Measurements from ENCODE around the gene ADAMTS17. TPM values are rescaled to one million over a fixed set of nuclear protein-coding genes. Genes with fewer than 3 reads are reported as not detected.

Gene ADAMTS17
- total RNA-seq, 4 donors from 2014 or later, result 6.0 to 17.6 (median 8.2) TPM

- no peak for TF ChIP-seq POLR2A (IDR thresholded peaks at IDR 0.05)
- TF ChIP-seq EP300 (IDR thresholded peaks at IDR 0.05; ENCODE audit: low read depth), result no peak
- no peak for TF ChIP-seq CTCF (IDR thresholded peaks at IDR 0.05)
- no peak for TF ChIP-seq POLR2AphosphoS5 (IDR thresholded peaks at IDR 0.05)
- Histone ChIP-seq H3K4me3 (no peak overlapping the region), H3K9me3 (no peaks in the 10 kb centered on the region), H3K27me3 (no peaks in the 10 kb centered on the region), H3K4me1 (peaks cover 7 to 38% (median 12%) of the 10 kb centered on the region in 4 donors), H3K36me3 (no peaks in the 10 kb centered on the region), H3K27ac (no peak overlapping the region)
- no peak for DNase-seq
- WGBS, 2 donors (ENCODE audit: low coverage in 1 of 2), result 67 to 87% methylated on average over 1 to 13 of the region's 13 CpGs
- in situ Hi-C loops (cut with MboI; ENCODE audit: low pct_ligation_motif_present in 1 of 4, low pct_unique_long_range_greater_than_20kb in 1 of 4, low sequenced_read_pairs in 3 of 4), result no loop called here
- intact Hi-C loops (cut with DNase I; ENCODE audit: low total_unique reads), result no loop called here
These were observed 126.5 kb downstream of the ADAMTS17 start for GRCh38 chr15:100215031-100215842.

- no peaks in the 10 kb centered on the region for H3K36me3 ChIP-seq
- intact Hi-C loops (cut with DNase I; ENCODE audit: low total_unique reads), result no loop called here
- TF ChIP-seq POLR2AphosphoS5 (IDR thresholded peaks at IDR 0.05) (peak in 1 of 3 donors; percentile 34), CTCF (IDR thresholded peaks at IDR 0.05) (no peak)
- peak; percentile 74 for DNase-seq
- H3K4me1 ChIP-seq, result peaks cover 8 to 32% (median 12%) of the 10 kb centered on the region in 4 donors
- no peaks in the 10 kb centered on the region for H3K27me3 ChIP-seq
- 18 to 29% methylated on average over 6 to 11 of the region's 11 CpGs for WGBS, 2 donors (ENCODE audit: low coverage in 1 of 2)
- peak overlapping the region; percentile 44 to 81 (median 54) for H3K27ac ChIP-seq
- in situ Hi-C loops (cut with MboI; ENCODE audit: low pct_ligation_motif_present in 1 of 4, low pct_unique_long_range_greater_than_20kb in 1 of 4, low sequenced_read_pairs in 3 of 4), result no loop called here
- no peaks in the 10 kb centered on the region for H3K9me3 ChIP-seq
- H3K4me3 ChIP-seq, result peak overlapping the region in 1 of 4 donors; percentile 20
These were observed 129.6 kb downstream of the ADAMTS17 start for GRCh38 chr15:100211855-100212850.

- Histone ChIP-seq H3K4me3 (no peak overlapping the region), H3K9me3 (no peaks in the 10 kb centered on the region), H3K27ac (no peak overlapping the region), H3K4me1 (peaks cover 9 to 38% (median 24%) of the 10 kb centered on the region in 4 donors), H3K27me3 (no peaks in the 10 kb centered on the region), H3K36me3 (no peaks in the 10 kb centered on the region)
- in situ Hi-C loops (cut with MboI; ENCODE audit: low pct_ligation_motif_present in 1 of 4, low pct_unique_long_range_greater_than_20kb in 1 of 4, low sequenced_read_pairs in 3 of 4), result no loop called here
- TF ChIP-seq POLR2A (IDR thresholded peaks at IDR 0.05) (no peak), POLR2AphosphoS5 (IDR thresholded peaks at IDR 0.05) (no peak), CTCF (IDR thresholded peaks at IDR 0.05) (no peak), EP300 (IDR thresholded peaks at IDR 0.05; ENCODE audit: low read depth) (no peak)
- 90% methylated on average over 5 of the region's 5 CpGs; no CpG with 5 or more reads in 1 of the 2 donors for WGBS, 2 donors (ENCODE audit: low coverage in 1 of 2)
- DNase-seq, result no peak
- intact Hi-C loops (cut with DNase I; ENCODE audit: low total_unique reads), result no loop called here
These were observed 131.4 kb downstream of the ADAMTS17 start for GRCh38 chr15:100210338-100210737.
